Body of pancreas (tissue), 4 donors: ENCODE measurements around the gene CFAP97D1.

Source experiments
- CTCF ChIP-seq, 7 experiments: fragments of 450-650 bp in 4 of 7; fragments of 200-600 bp in 3 of 7; sonication (generic) in 3 of 7; IDR thresholded peaks; one replicate each; pipeline ENCODE4 v1.5.1; 2016 to 2019; ENCODE audit warnings: antibody characterized with exemption in 7 of 7
- POLR2A ChIP-seq, 3 donors: fragments of 450-650 bp; IDR thresholded peaks; one replicate each; pipeline ENCODE4 v1.6.1; 2016; ENCODE audit warnings: antibody characterized with exemption in 3 of 3, mild to moderate bottlenecking in 2 of 3

- TF ChIP-seq CTCF (IDR thresholded peaks at IDR 0.05) = no peak
- TF ChIP-seq POLR2A (IDR thresholded peaks at IDR 0.05) = no peak
Measured at GRCh38 chr17:43826206-43826605, 46.0 kb downstream of the CFAP97D1 start.
